ENCODE results near the gene ROBO4.

Gene ROBO4

GRCh38 chr11:124917115-124917637 is 19.5 kb upstream of the ROBO4 start:
- DNase-seq (ENCODE audit: low read depth): peak; percentile 37
- H3K4me3 ChIP-seq (ENCODE audit: low read length): no peak overlapping the region
- H3K9ac ChIP-seq (ENCODE audit: low read length): no peak overlapping the region
- H3K9me3 ChIP-seq (ENCODE audit: control insufficient read depth, low read length): peaks cover under 1% of the 10 kb centered on the region
- no peaks in the 10 kb centered on the region for H3K27me3 ChIP-seq (replicated peaks; ENCODE audit: control insufficient read depth, insufficient read depth, low read length)
- H3K36me3 ChIP-seq (ENCODE audit: control insufficient read depth, insufficient read depth, low read length, severe bottlenecking): no peaks in the 10 kb centered on the region
- no peaks in the 10 kb centered on the region for H3K4me1 ChIP-seq (ENCODE audit: control insufficient read depth, insufficient read depth, low read length)

- H3K36me3 ChIP-seq (ENCODE audit: control insufficient read depth, insufficient read depth, low read length, severe bottlenecking): no peaks in the 10 kb centered on the region
- H3K27me3 ChIP-seq (replicated peaks; ENCODE audit: control insufficient read depth, insufficient read depth, low read length): no peaks in the 10 kb centered on the region
- no peak overlapping the region for H3K9ac ChIP-seq (ENCODE audit: low read length)
- no peak overlapping the region for H3K4me3 ChIP-seq (ENCODE audit: low read length)
- H3K4me1 ChIP-seq (ENCODE audit: control insufficient read depth, insufficient read depth, low read length): no peaks in the 10 kb centered on the region
- peaks cover 8% of the 10 kb centered on the region for H3K9me3 ChIP-seq (ENCODE audit: control insufficient read depth, low read length)
- DNase-seq (ENCODE audit: low read depth): no peak
Measured at GRCh38 chr11:124916370-124916710, 18.7 kb upstream of the ROBO4 start.

GRCh38 chr11:124915541-124916369 is 18.1 kb upstream of the ROBO4 start:
- peaks cover 8% of the 10 kb centered on the region for H3K9me3 ChIP-seq (ENCODE audit: control insufficient read depth, low read length)
- H3K4me1 ChIP-seq (ENCODE audit: control insufficient read depth, insufficient read depth, low read length): no peaks in the 10 kb centered on the region
- no peak overlapping the region for H3K4me3 ChIP-seq (ENCODE audit: low read length)
- DNase-seq (ENCODE audit: low read depth): no peak
- H3K27me3 ChIP-seq (replicated peaks; ENCODE audit: control insufficient read depth, insufficient read depth, low read length): no peaks in the 10 kb centered on the region
- no peak overlapping the region for H3K9ac ChIP-seq (ENCODE audit: low read length)
- no peaks in the 10 kb centered on the region for H3K36me3 ChIP-seq (ENCODE audit: control insufficient read depth, insufficient read depth, low read length, severe bottlenecking)

GRCh38 chr11:124902616-124903015 is 5.0 kb upstream of the ROBO4 start:
- H3K4me3 ChIP-seq (ENCODE audit: low read length): no peak overlapping the region
- DNase-seq (ENCODE audit: low read depth): no peak
- peaks cover 33% of the 10 kb centered on the region for H3K4me1 ChIP-seq (ENCODE audit: control insufficient read depth, insufficient read depth, low read length)
- no peaks in the 10 kb centered on the region for H3K36me3 ChIP-seq (ENCODE audit: control insufficient read depth, insufficient read depth, low read length, severe bottlenecking)
- no peaks in the 10 kb centered on the region for H3K9me3 ChIP-seq (ENCODE audit: control insufficient read depth, low read length)
- no peaks in the 10 kb centered on the region for H3K27me3 ChIP-seq (replicated peaks; ENCODE audit: control insufficient read depth, insufficient read depth, low read length)
- no peak overlapping the region for H3K9ac ChIP-seq (ENCODE audit: low read length)

- peak; percentile 79 for DNase-seq (ENCODE audit: low read depth)
Measured at GRCh38 chr11:124900464-124900863, 2.8 kb upstream of the ROBO4 start.

GRCh38 chr11:124899383-124900145 is 1.9 kb upstream of the ROBO4 start:
- DNase-seq (ENCODE audit: low read depth): peak; percentile 51

More at GRCh38 chr11:124900464-124900863, 2.8 kb upstream of the ROBO4 start:
- peaks cover 41% of the 10 kb centered on the region for H3K4me1 ChIP-seq (ENCODE audit: control insufficient read depth, insufficient read depth, low read length)
- H3K27me3 ChIP-seq (replicated peaks; ENCODE audit: control insufficient read depth, insufficient read depth, low read length): no peaks in the 10 kb centered on the region
- H3K36me3 ChIP-seq (ENCODE audit: control insufficient read depth, insufficient read depth, low read length, severe bottlenecking): no peaks in the 10 kb centered on the region
- H3K9me3 ChIP-seq (ENCODE audit: control insufficient read depth, low read length): no peaks in the 10 kb centered on the region
- peak overlapping the region; percentile 24 for H3K9ac ChIP-seq (ENCODE audit: low read length)
- H3K4me3 ChIP-seq (ENCODE audit: low read length): no peak overlapping the region

GRCh38 chr11:124898711-124899110 is 1.0 kb upstream of the ROBO4 start:
- peak; percentile 60 for DNase-seq (ENCODE audit: low read depth)
- Histone ChIP-seq H3K36me3 (ENCODE audit: control insufficient read depth, insufficient read depth, low read length, severe bottlenecking) (no peaks in the 10 kb centered on the region), H3K9ac (ENCODE audit: low read length) (peak overlapping the region; percentile 47), H3K4me3 (ENCODE audit: low read length) (no peak overlapping the region), H3K27me3 (replicated peaks; ENCODE audit: control insufficient read depth, insufficient read depth, low read length) (no peaks in the 10 kb centered on the region), H3K9me3 (ENCODE audit: control insufficient read depth, low read length) (no peaks in the 10 kb centered on the region), H3K4me1 (ENCODE audit: control insufficient read depth, insufficient read depth, low read length) (peaks cover 46% of the 10 kb centered on the region)

More at GRCh38 chr11:124899383-124900145, 1.9 kb upstream of the ROBO4 start:
- Histone ChIP-seq H3K36me3 (ENCODE audit: control insufficient read depth, insufficient read depth, low read length, severe bottlenecking) (no peaks in the 10 kb centered on the region), H3K4me3 (ENCODE audit: low read length) (no peak overlapping the region), H3K4me1 (ENCODE audit: control insufficient read depth, insufficient read depth, low read length) (peaks cover 43% of the 10 kb centered on the region), H3K9ac (ENCODE audit: low read length) (peak overlapping the region; percentile 47), H3K27me3 (replicated peaks; ENCODE audit: control insufficient read depth, insufficient read depth, low read length) (no peaks in the 10 kb centered on the region), H3K9me3 (ENCODE audit: control insufficient read depth, low read length) (no peaks in the 10 kb centered on the region)

- H3K9me3 ChIP-seq (ENCODE audit: control insufficient read depth, low read length): no peaks in the 10 kb centered on the region
- DNase-seq (ENCODE audit: low read depth): peak; percentile 87
Measured at GRCh38 chr11:124898263-124898680, 607 bp upstream of the ROBO4 start.

GRCh38 chr11:124896821-124897391 is 759 bp downstream of the ROBO4 start:
- no peak for DNase-seq (ENCODE audit: low read depth)
- Histone ChIP-seq H3K4me1 (ENCODE audit: control insufficient read depth, insufficient read depth, low read length) (peaks cover 46% of the 10 kb centered on the region), H3K9me3 (ENCODE audit: control insufficient read depth, low read length) (no peaks in the 10 kb centered on the region), H3K36me3 (ENCODE audit: control insufficient read depth, insufficient read depth, low read length, severe bottlenecking) (no peaks in the 10 kb centered on the region), H3K27me3 (replicated peaks; ENCODE audit: control insufficient read depth, insufficient read depth, low read length) (no peaks in the 10 kb centered on the region), H3K9ac (ENCODE audit: low read length) (peak overlapping the region; percentile 26), H3K4me3 (ENCODE audit: low read length) (no peak overlapping the region)

More at GRCh38 chr11:124898263-124898680, 607 bp upstream of the ROBO4 start:
- peak overlapping the region; percentile 47 for H3K9ac ChIP-seq (ENCODE audit: low read length)
- H3K36me3 ChIP-seq (ENCODE audit: control insufficient read depth, insufficient read depth, low read length, severe bottlenecking): no peaks in the 10 kb centered on the region
- H3K27me3 ChIP-seq (replicated peaks; ENCODE audit: control insufficient read depth, insufficient read depth, low read length): no peaks in the 10 kb centered on the region
- H3K4me3 ChIP-seq (ENCODE audit: low read length): no peak overlapping the region
- peaks cover 46% of the 10 kb centered on the region for H3K4me1 ChIP-seq (ENCODE audit: control insufficient read depth, insufficient read depth, low read length)

GRCh38 chr11:124896071-124896750 is 1.5 kb downstream of the ROBO4 start:
- H3K4me3 ChIP-seq (ENCODE audit: low read length): no peak overlapping the region
- H3K9ac ChIP-seq (ENCODE audit: low read length): no peak overlapping the region
- DNase-seq (ENCODE audit: low read depth): no peak
- no peaks in the 10 kb centered on the region for H3K9me3 ChIP-seq (ENCODE audit: control insufficient read depth, low read length)
- H3K27me3 ChIP-seq (replicated peaks; ENCODE audit: control insufficient read depth, insufficient read depth, low read length): no peaks in the 10 kb centered on the region
- peaks cover 46% of the 10 kb centered on the region for H3K4me1 ChIP-seq (ENCODE audit: control insufficient read depth, insufficient read depth, low read length)
- no peaks in the 10 kb centered on the region for H3K36me3 ChIP-seq (ENCODE audit: control insufficient read depth, insufficient read depth, low read length, severe bottlenecking)

All from adipocyte (in vitro differentiated cells).